OCI-LY1 (cell line): ENCODE results near the gene LDLRAD2.

Source experiments
- H2AFZ ChIP-seq: fragments of 200-600 bp; sonication (generic), shearing (Covaris generic); 2 replicates; pipeline ENCODE4 v1.6.0; 2014; ENCODE audit warnings: antibody characterized with exemption, mild to moderate bottlenecking, low read length
- H3F3A ChIP-seq: fragments of 200-600 bp; sonication (generic), shearing (Covaris generic); 2 replicates; pipeline ENCODE4 v1.6.0; 2014; ENCODE audit warnings: mild to moderate bottlenecking, antibody characterized with exemption, low read length, moderate library complexity; ENCODE audit not compliant: insufficient read depth
- H3K27ac ChIP-seq: fragments of 200-600 bp; sonication (generic); 2 replicates; pipeline ENCODE4 v1.5.1; 2014; ENCODE audit warnings: low read length, mixed run types, mild to moderate bottlenecking, low read depth; ENCODE audit not compliant: poor library complexity, severe bottlenecking
- H3K27me3 ChIP-seq: fragments of 200-600 bp; sonication (generic); 2 replicates; pipeline ENCODE4 v1.6.0; 2014; ENCODE audit warnings: antibody characterized with exemption, mild to moderate bottlenecking, low read length, moderate library complexity; ENCODE audit not compliant: insufficient read depth
- H3K36me3 ChIP-seq: fragments of 200-600 bp; sonication (generic); 2 replicates; pipeline ENCODE4 v1.6.1; 2014; ENCODE audit warnings: mild to moderate bottlenecking, antibody characterized with exemption, low read length, moderate library complexity, mixed read lengths; ENCODE audit not compliant: insufficient read depth
- H3K4me1 ChIP-seq: fragments of 200-600 bp; sonication (generic); 2 replicates; pipeline ENCODE4 v1.5.1; 2014; ENCODE audit warnings: mild to moderate bottlenecking, low read length, moderate library complexity; ENCODE audit not compliant: insufficient read depth, severe bottlenecking
- H3K4me2 ChIP-seq: fragments of 200-600 bp; sonication (generic), shearing (Covaris generic); 2 replicates; pipeline ENCODE4 v1.6.1; 2014; ENCODE audit warnings: low read length
- H3K4me3 ChIP-seq: fragments of 200-600 bp; sonication (generic); 2 replicates; pipeline ENCODE4 v1.5.1; 2014; ENCODE audit warnings: low read length, low read depth, mild to moderate bottlenecking, mixed read lengths; ENCODE audit not compliant: poor library complexity, severe bottlenecking
- H3K79me2 ChIP-seq: fragments of 200-600 bp; shearing (Covaris generic); 2 replicates; pipeline ENCODE4 v1.6.1; 2016; ENCODE audit warnings: mixed run types, low read length, mixed read lengths; ENCODE audit not compliant: insufficient read depth
- H3K9ac ChIP-seq: fragments of 200-600 bp; sonication (generic), shearing (Covaris generic); 2 replicates; pipeline ENCODE4 v1.6.1; 2014; ENCODE audit warnings: mild to moderate bottlenecking, low read length, mixed read lengths
- H3K9me2 ChIP-seq: fragments of 200-600 bp; sonication (generic), shearing (Covaris generic); 2 replicates; pipeline ENCODE4 v1.6.1; 2014; ENCODE audit warnings: low read depth, mild to moderate bottlenecking, low read length, mixed read lengths
- H3K9me3 ChIP-seq: fragments of 200-600 bp; shearing (Covaris generic); 2 replicates; pipeline ENCODE4 v1.6.1; 2014; ENCODE audit warnings: low read length, mixed read lengths
- H4K20me1 ChIP-seq: fragments of 200-600 bp; sonication (generic), shearing (Covaris generic); 2 replicates; pipeline ENCODE4 v1.6.0; 2016; ENCODE audit warnings: mild to moderate bottlenecking, low read length; ENCODE audit not compliant: insufficient read depth
- CTCF ChIP-seq: fragments of 200-600 bp; sonication (generic), shearing (Covaris generic); IDR thresholded peaks from 2 replicates; pipeline ENCODE4 v1.5.1; 2017; ENCODE audit warnings: mild to moderate bottlenecking, antibody characterized with exemption, low read length, moderate library complexity, mixed read lengths
- EZH2 ChIP-seq: fragments of 200-600 bp; sonication (generic), shearing (Covaris generic); IDR thresholded peaks from 2 replicates; pipeline ENCODE4 v1.8.0; 2017; ENCODE audit warnings: borderline replicate concordance, mixed run types, mild to moderate bottlenecking, antibody characterized with exemption, low read length, moderate library complexity, mixed read lengths

Gene LDLRAD2

GRCh38 chr1:21804536-21804935, 7.5 kb upstream of the LDLRAD2 start:
- Histone ChIP-seq H4K20me1 (no peaks in the 10 kb centered on the region), H3K36me3 (no peaks in the 10 kb centered on the region), H3K27me3 (no peaks in the 10 kb centered on the region; the same call in 1 of the 2 replicates), H3F3A (no peaks in the 10 kb centered on the region), H3K4me2 (no peak overlapping the region), H3K79me2 (no peaks in the 10 kb centered on the region), H3K4me3 (no peak overlapping the region), H3K27ac (no peak overlapping the region), H2AFZ (no peak overlapping the region), H3K4me1 (no peaks in the 10 kb centered on the region), H3K9ac (no peak overlapping the region), H3K9me3 (no peaks in the 10 kb centered on the region), H3K9me2 (no peaks in the 10 kb centered on the region)
- TF ChIP-seq EZH2 (no peak), CTCF (no peak)

GRCh38 chr1:21813542-21813941, 1.5 kb downstream of the LDLRAD2 start:
- H3K9ac ChIP-seq = no peak overlapping the region
- no peaks in the 10 kb centered on the region for H4K20me1 ChIP-seq
- H3K4me2 ChIP-seq = no peak overlapping the region
- H3F3A ChIP-seq = no peaks in the 10 kb centered on the region
- no peaks in the 10 kb centered on the region; the same call in 1 of the 2 replicates for H3K27me3 ChIP-seq
- H3K4me3 ChIP-seq = no peak overlapping the region
- H3K9me3 ChIP-seq = no peaks in the 10 kb centered on the region
- no peak overlapping the region for H3K27ac ChIP-seq
- H3K36me3 ChIP-seq = no peaks in the 10 kb centered on the region
- TF ChIP-seq EZH2 (no peak), CTCF (no peak)
- no peaks in the 10 kb centered on the region for H3K79me2 ChIP-seq
- no peak overlapping the region for H2AFZ ChIP-seq
- H3K4me1 ChIP-seq = peaks cover 14% of the 10 kb centered on the region
- no peaks in the 10 kb centered on the region for H3K9me2 ChIP-seq

GRCh38 chr1:21814241-21814918, 2.3 kb downstream of the LDLRAD2 start:
- H3K4me1 ChIP-seq = peaks cover 14% of the 10 kb centered on the region
- 0 out of 2 replicates have a peak overlapping the region, but pooled peaks have one; percentile 1 for H2AFZ ChIP-seq
- H3K9me2 ChIP-seq = no peaks in the 10 kb centered on the region
- no peaks in the 10 kb centered on the region for H3K36me3 ChIP-seq
- H3K79me2 ChIP-seq = no peaks in the 10 kb centered on the region
- TF ChIP-seq CTCF (peak; percentile 79), EZH2 (no peak)
- H3K4me2 ChIP-seq = peak overlapping the region; percentile 56
- H3K27me3 ChIP-seq = no peaks in the 10 kb centered on the region; the same call in 1 of the 2 replicates
- no peaks in the 10 kb centered on the region for H3K9me3 ChIP-seq
- peak overlapping the region; percentile 38; the same call in 1 of the 2 replicates for H3K9ac ChIP-seq
- no peaks in the 10 kb centered on the region for H3F3A ChIP-seq
- H4K20me1 ChIP-seq = no peaks in the 10 kb centered on the region
- H3K4me3 ChIP-seq = peak overlapping the region; percentile 52
- no peak overlapping the region for H3K27ac ChIP-seq
